GM21737 (cell line): ENCODE data around the gene ETHE1.

Source experiments
- ATAC-seq: cut with Tn5 transposase; IDR thresholded peaks from one replicate; pipeline ENCODE4 v1.9.1; 2021; ENCODE audit warnings: mild to moderate bottlenecking, moderate library complexity; ENCODE audit not compliant: unreplicated experiment

The ETHE1 gene

DNA sequence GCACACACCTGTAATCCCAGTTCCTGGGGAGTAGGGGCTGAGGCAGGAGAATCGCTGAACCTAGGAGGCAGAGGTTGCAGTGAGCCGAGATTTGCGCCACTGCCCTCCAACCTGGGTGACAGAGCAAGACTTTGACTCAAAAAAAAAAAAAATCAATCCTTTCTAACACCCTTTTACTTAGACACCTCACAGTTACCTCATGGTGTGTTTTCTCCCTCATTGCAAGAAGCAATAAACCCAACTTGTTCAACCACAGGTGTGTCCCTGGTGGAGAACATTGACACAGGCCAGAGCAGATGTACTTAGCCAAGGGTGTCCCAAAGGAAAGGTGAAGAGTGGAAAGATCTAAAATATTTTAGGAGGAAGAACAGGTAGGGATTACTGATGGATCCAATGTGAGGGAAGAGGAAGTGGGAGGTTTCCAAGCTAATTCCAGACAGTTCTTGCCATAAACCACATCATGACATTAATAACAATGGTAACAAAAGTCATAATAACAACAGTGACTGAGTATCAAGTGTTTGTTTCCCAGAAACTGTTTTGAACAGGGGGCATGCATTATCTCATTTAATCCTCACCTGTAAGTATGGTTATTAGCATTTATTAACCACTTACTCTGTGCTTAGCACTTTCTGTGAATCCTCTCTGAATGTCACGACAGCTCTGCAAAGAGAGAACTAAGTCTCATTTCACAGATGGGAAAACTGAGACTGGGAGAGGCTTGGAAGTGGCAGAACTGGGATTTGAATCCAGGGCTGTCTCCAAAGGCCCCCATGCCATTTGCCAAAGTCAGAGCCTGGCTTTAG lies 58.4 kb downstream of the ETHE1 start:
- no peak for ATAC-seq

DNA sequence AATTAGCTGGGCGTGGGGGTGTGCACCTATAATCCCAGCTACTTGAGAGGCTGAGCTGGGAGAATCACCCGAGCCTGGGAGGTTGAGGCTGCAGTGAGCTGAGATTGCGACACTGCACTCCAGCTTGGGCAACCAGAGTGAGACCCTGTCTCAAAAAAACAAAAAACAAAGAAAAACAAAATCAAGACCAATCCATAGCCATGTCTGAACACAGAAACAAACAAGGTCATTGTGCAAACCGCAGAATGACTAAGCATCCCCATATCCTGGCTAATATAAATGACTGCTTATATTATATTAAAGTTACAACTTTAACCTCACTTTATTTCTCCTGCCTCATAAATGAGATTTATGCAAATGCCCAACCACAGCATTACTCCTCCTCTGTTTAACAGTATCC lies 59.3 kb downstream of the ETHE1 start:
- ATAC-seq = no peak

DNA sequence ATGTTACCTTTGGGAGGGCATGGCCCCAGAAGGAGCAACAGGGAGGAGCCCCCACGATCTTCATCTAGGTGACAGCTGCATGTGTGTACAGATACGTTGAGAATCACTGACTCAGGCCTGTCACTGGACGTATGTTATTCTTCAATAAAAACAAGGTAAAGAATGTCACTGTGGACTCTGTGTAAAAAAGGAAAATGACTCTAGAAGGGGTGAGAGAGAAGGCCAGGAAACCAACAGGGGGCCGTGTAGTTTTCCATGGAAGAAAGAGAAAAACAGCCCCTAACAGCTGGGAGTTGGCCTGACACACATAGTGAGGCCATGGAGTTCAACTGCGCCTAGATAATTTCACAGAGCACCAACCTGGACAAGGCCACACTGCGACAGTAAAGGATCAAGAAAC lies 59.7 kb downstream of the ETHE1 start:
- no peak for ATAC-seq

DNA sequence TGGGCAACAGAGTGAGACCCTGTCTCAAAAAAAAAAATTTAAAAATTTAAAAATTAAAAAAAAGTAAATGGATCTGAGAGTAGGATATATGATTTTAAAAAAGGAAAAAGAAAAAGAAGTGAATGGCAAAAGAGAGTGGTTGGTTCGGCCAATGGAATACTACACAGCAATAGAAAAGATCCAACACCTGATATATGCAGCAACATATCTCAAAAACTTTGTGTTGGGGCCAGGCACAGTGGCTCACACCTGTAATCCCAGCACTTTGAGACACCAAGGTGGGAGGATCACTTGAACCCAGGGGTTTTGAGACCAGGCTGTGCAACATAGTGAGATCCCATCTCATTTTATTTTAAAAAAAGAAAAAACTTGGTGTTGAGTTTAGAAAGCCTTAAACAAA lies 60.2 kb downstream of the ETHE1 start:
- ATAC-seq = no peak

DNA sequence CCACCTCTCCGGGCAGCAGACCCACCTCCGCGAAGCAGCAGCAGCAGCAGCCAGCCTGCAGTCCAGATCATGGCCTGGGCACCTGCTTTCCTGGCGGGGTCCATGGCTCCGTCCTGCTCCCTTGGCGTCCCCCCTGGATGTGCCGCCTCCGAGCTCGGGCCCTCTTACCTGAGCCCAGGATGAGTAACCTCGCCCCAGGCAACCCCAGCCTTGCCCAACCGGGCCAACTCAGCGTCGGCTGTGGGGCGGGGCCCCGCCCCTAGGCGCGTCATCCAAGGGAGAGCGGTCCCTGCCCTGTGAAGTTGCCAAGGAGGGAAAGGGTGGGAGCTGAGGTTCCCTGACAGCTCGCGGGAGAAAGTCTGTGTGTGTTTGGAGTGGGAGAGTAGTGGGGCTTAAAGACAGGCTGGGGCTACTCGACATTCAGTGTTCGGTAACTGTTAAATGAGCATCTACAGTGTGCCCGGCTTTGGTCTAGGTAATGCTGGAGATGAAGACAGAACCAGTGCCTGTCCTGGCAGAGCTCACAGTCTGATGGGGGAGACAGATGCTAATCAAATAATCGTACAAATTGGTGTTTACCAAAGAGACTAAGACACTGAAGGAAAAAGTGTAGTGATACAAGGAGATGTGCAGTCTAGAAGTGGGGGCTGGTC lies 61.4 kb downstream of the ETHE1 start, which contains the start of gene LYPD3:
Gene LYPD3, minus strand, starts transcription at position 141 of the 653 bp plus-strand sequence. Its CDS starts 37 bp downstream, at position 104.
- ATAC-seq = no peak

DNA sequence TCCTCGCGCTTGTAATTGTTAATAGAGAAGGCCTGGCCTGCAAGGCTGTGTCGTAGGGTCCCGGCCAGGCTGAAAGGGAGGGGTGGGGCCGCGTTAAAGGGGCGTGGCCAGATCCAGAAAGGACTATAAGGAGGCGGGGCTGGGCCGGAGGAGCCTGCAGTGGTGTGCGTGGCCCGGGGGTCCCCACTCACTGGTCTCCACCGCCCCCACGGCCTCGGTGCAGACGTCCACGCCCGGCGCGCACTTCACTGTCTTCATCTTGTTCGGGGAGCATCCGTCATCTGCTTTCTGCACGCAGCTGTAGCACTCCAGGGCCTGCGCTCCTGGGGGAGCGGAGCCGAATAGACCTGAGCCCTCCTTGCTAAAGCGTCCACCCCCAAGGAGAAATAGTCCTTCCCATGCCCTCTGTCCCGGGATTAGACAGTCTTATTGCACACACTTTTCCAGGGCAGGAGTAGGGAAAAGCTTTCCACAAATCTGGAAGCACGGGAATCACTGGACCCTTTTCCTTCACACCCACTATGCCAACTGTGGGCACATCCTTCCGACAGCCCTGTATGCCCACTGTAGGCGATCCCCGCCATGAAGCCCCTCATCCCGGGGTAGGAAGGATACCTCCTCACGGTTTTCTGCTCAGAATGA lies 62.7 kb downstream of the ETHE1 start:
- ATAC-seq = peak; percentile 32

DNA sequence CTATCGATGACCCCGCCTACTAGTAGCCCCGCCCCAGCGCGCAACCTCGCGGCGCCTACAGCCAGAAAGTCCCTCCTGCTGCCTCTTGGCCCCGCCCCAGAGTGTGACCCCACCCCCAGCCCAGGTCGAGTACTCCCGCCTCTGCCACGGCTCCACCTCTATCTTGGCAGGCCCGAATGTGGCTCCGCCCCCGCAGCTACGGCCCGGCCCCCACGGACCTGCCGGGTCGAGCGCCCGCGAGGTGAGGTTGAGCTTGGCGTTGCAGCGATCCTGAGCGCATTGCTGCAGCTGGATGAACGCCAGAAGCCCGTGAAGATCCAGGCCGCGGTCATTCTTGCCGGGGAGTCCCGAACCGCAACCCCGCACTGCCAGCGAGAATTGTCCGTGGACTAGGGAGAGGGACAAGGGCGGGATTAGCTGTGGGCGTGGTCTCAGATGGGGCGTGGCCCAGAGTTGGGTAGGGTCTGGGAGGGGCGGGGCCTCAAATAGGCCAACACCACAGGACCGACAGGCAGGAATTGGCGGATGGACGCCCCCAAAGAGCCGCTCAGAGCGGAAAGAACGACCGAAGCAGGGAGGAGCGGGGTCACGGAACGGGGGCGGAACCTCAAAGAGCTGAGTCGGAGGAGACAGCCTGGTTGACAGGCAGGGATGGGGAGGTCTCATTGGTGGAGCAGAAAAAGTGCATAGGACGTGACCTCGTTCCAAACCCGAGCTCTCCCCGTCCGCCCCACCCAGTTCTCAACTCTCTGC lies 63.4 kb downstream of the ETHE1 start:
- ATAC-seq = peak; percentile 76

DNA sequence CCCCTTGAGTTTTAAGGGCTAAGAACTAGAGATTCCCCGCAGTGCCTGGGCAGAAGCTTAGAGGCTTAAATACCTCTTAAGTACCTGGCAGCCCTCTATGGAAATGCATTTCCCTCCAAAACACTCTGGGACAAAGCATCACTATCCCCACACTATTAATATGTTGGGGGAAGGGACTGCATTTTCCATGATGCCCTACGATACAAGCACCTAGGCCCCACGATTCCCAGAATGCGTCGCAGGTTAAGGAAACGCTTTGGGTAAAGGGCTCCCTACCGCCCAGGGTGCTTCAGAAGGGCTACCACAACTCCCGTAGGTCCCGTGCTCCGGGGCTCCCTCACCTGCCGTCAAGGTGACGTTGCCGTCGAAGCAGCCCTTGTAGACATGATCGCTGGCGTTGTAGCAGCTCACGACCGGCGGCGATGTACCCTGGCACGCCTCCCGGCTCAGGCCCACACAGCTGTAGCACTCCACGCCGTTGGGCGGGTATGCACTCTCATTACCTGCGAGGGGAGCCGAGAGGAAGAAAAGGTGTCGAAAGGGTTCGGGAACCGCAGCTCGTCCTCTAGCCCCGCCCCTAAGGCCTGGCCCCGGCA lies 64.1 kb downstream of the ETHE1 start:
- ATAC-seq = no peak

DNA sequence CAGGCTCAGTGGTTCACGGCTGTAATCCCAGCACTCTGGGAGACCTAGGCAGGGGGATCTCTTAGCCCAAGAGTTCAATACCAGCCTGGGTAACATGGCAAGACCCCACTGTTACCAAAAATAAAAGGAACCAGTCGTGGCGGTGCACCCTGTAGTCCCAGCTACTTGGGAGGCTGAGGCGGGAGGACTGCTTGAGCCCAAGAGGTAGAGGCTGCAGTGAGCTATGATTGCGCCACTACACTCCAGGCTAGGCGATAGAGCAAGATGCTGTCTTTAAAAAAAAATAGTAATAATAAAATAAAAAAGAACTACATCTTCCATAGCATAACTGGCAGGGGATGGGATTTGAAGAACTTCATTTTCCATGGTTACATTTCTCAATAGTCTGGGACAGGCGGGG lies 64.6 kb downstream of the ETHE1 start:
- no peak for ATAC-seq

DNA sequence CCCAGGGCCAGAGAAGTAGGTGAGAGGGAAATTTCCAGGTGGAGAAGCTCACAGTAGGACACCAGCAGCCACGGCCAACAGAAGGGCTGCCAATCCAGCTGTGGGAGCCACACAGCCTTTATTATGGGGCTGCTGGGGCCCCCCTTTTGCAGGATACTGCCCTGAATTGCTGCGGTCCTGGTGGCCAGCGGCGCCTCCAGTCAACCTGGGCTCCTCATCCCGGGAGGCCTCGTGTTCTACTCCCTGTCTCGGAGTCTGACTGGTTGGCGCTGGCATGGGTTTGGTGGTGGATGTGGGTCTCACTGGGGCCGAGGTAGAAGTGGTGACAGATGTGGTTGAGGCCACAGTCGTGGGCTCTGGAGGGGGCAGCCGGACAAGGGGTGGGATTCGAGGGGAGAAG lies 65.7 kb downstream of the ETHE1 start:
- ATAC-seq = no peak

DNA sequence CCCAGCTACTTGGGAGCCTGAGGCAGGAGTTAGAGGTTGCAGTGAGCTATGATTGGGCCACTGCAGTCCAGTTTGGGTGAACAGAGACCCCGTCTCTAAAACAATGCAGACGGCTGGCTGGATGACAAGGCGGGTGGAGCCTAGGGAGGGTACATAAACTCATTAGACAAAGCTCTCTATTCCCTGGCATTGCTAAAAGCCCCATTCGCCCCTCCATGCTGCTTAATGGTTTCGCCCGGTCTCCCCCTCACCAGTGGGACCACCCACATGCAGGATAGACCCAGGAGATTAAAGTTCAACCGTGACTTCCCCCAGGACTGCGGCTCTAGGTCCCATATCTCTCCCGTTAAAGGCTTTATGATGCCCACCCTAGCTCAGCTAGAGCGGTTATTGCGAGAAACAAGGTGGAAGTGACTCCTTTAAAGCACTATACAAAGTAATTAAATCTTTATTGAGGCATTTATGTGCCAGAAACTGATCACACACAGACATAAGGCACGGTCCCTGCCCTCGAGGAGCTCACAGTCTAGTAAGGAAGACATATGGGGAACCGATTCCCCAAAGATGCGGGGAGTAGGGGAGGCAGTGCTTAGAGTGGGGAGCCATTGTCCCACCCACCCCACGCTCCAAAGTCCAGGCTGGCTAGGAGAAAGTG lies 66.5 kb downstream of the ETHE1 start:
- ATAC-seq = no peak

DNA sequence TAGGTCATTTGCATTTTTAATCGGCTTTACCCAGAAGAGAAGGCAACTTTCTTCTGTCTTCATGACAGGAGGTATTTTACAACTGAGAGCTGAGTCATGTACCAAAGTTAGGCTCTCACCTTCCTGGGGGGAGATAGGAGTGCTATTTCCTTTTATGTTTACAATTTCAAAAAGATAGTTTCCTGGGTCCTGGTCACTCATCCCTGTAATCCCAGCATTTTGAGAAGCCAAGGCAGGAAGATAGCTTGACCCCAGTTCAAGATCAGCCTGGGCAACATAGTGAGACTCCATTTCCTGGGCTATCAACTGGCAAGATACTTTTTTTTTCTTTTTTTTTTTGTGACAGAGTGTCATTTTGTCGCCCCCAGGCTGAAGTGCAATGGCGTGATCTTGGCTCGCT lies 69.2 kb downstream of the ETHE1 start:
- ATAC-seq = no peak
